Stimulated activated CD8-positive, alpha-beta memory T cell treated with anti-CD3 and anti-CD28 coated beads, Interleukin-7, amount 100 ng/mL, for 1 hour (primary cell): ENCODE results near the gene TNS3.
"Not testable (repeated sequence)": the region's sequence is repeated elsewhere in the genome, so short reads cannot be mapped to it uniquely, and the experiment has no call there.

ENCODE experiments used
- DNase-seq, 2 donors: peaks; one replicate each; pipeline ENCODE4 v3.0.0-alpha.2; 2020; ENCODE audit warnings: low read depth in 2 of 2

TNS3 gene

DNA sequence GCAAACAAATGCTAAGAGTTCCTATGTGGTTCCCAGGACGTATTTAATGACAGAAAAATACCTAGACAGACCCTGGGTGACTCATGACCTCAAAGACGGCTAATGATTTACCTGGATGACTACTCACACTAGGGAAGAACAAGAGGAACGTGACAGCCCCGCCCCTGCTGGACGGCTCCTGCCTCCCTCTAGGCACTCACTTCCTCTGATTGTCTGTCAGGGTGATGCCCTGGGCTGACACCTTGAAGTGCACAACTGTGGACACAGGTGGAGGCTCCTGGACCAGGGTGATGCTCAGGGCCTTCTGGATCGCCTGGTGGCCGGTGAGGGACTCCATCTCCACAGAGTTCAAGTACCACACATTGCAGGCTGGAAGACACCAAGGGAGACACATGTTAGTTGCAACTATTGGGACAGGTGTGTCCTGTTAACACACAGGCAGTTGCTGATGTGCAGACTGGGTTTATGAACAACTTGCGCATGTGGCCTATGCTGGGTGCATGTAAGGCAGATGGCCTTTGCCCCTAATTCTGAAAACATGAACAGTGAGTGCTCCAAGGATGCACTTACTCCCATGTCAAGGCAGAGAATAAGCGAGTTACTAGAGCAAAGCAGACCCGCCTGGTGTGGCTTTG is 298.3 kb downstream of the TNS3 start:
- no peak for DNase-seq

DNA sequence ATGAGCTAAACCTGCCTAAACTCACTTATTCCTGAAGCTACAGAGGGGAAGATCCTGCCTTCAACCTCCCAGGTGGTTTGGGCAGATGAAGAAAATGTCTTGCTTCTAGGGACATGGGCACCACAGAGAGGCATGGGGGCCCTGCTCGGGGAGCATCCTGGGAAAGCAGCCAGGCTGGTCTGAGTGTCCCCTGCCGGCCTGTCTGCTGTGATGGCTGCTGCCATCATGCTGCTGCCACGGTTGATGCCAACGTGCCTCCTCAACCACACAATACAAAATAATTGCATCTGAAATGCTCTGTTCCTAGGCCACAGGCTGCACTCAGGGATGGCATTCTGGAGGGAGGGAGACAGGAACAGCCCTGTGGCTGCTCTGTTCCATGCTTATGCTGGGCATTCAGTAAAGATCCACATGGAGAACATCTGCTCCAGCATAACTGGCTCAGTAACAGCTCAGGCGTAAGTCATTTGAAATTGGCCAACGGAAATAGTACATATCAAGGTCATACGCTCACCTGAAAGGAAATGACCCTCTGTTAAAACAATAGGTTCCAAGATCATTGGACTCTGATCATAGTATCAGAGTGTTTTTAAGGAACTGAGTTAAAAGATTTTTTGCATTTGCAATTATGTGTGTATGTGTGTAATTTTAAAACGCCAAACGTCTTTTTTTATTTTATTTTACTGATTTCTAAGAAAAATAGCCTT is 299.0 kb downstream of the TNS3 start:
- DNase-seq = no peak

DNA sequence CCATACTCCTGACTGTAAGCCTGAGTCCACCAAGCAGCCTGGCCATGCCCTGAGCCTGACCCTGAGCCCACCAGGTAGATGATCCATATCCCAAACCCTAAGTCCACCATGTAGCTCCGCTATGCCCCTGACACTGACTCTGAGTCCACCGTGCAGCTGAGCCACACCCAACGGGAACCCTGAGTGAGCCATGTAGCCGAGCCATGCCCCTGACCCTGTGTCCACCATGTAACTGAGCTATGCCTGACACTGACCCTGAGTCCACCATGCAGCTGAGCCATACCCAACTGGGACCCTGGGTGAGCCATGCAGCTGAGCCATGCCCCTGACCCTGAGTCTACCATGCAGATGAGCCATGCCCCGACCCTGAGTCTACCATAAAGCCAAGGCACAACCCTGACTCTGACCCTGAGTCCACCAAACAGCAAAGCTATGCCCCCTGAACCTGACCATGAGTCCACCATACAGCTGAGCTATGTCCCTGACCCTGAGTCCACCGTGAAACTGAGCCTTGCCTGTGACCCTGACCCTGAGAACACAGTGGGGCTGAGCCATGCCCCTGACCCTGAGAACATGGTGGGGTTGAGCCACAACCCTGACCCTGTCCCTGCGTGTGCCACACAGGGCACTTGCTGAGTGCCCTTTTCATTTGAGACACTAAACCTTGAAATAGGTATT is 299.8 kb downstream of the TNS3 start:
- DNase-seq = no peak

DNA sequence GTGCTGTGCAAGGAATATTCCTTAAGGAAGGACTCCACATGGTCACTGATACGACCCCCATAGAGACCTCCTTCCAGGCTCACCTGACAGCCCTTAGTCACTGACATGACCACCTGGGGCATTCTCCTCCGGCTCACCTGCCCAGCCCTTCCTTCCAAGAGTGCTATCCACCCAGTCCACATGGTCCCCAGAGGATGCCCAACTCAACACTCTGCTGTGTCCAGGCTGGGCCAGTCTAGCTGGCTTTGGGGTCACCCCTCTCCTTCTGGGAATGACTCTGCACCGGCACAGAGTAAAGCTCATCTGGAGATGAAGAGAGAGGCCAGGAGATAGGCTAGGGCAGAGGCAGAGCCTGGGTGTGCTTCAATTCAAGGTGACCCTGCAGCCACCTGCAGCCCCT is 300.8 kb downstream of the TNS3 start:
- DNase-seq = no peak

DNA sequence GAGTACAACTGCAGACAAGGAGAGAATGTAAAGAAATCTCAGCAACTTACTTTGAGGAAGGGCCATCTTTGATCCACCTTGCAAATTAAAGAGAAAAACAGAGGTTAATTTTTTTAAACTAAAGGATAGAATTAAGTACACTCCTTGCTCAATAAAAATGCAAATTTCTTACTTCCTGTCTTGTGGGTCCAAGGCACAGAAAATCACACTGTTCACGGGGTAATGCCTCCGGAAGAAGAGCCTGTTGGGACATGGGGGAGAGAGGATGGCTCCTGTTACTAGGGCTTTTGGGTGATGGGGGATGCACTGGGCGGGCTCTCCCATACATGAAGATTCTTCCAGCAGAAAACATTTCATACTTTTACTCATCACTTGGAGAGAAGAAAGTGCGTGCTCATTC is 301.8 kb downstream of the TNS3 start:
- DNase-seq = no peak

DNA sequence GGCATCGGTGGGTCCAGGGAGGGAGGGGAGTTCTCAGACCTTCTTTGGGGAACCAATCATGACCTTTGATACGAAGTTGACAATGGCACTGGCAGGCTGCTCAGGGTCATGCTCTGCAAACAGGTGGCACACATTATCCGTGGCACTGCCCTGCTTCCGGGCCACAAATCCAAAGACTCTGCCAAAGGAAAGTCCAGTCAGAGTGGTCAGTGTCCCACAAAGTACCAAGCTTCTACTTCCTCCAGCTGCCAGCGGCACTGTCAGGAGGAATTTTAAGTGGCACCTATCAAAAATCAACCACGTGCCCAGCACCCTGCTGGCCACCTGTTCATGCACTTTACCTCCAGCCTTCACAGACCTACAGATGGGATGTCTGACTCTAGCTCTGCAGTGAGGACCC is 303.9 kb downstream of the TNS3 start:
- no peak for DNase-seq

DNA sequence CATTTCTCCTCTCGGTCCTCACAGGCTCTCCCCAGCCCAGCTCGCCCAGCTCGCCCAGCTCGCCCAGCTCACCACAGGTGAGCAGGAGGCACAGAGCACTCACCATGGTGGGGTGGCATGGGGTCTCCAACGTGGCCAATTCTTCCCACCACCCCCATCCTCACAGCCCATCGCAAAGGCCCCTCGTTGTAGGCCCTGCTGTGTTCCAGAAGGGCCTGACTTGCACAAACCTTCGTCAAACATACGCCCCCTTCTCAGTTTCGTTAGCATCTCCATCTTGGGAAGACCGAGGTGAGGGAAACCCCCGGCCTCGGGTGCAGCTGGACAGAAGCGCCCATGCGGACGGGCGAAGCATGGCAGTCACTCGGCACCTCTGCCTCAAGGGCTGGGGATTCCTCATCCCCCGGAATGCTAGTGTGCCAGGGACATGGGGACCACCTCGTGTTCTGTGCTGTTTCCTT is 304.6 kb downstream of the TNS3 start:
- no peak for DNase-seq

DNA sequence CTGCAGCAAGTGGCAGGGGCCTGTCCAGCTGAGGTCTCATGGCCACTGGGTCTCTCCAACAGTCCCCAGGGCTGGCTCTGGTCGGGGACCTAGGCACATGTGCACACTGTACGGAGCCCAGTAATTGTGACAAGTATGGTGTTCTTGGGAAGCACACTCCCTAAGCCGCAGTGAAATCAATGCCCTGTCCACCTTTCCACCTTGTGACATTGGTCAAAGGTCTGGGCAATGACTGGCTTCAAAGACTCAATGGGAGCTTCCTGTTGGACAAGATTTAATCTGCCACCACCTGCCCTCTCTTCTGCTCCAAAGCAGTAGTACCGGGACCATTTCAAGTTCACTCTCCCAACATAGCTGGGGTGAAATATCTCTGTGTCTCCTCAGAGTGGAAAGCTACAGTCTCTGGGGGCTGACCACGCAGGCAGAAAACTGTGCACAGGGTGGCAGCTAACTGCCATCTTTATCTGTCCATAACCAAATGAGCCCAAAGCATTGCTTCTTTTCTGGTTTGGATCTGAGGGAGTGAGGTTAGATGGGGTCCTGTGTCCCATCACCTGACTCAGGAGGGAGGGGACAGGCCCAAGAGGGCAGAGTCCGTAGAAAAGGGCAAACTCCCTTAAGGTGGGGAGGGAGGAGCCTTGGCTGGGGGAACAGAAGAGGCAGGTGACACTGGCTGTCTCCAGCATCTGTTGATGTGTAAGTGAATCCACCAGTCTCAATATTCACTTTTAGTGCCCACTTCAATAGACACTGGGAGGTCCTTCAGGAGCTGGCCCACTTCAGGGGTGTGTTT is 307.7 kb downstream of the TNS3 start:
- no peak for DNase-seq

DNA sequence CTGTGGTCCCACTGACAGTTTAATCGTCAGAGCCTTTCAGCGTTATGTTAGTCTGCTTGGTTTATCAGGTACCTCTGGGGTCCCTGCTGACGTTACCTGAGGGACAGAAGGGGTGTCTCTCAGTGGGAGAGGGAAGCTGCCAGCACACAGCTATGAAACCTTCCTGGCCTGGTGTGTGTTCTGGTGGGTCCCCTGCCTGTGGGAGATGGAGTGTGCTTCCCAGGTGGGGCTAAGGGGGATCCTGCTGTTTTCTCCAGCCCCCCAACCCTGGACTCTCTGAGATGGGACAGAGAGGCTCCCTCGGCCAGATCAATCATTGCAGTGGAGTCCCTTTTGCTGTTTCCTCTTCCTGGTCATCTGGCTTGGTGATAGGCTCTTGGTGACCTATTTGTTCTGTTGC is 308.8 kb downstream of the TNS3 start:
- no peak for DNase-seq

DNA sequence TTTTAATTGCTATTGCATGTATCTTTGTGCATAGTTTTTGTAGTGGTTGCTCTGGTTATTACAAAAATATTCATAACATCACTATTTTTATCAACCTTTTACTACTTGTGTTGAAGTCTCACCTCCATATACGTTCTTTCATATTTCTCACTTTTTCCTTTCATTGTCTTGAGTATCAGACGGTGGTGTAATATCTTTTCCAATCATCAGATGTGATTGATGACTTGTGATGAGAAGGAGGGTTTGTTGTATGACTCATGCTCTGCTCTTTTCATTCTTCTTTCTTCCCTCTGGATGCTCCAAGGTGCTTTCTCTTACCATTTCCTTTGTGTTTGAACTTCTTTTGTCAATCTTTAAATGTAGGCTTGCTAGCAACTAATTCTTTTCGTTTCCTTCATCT is 310.2 kb downstream of the TNS3 start:
- DNase-seq = no peak

DNA sequence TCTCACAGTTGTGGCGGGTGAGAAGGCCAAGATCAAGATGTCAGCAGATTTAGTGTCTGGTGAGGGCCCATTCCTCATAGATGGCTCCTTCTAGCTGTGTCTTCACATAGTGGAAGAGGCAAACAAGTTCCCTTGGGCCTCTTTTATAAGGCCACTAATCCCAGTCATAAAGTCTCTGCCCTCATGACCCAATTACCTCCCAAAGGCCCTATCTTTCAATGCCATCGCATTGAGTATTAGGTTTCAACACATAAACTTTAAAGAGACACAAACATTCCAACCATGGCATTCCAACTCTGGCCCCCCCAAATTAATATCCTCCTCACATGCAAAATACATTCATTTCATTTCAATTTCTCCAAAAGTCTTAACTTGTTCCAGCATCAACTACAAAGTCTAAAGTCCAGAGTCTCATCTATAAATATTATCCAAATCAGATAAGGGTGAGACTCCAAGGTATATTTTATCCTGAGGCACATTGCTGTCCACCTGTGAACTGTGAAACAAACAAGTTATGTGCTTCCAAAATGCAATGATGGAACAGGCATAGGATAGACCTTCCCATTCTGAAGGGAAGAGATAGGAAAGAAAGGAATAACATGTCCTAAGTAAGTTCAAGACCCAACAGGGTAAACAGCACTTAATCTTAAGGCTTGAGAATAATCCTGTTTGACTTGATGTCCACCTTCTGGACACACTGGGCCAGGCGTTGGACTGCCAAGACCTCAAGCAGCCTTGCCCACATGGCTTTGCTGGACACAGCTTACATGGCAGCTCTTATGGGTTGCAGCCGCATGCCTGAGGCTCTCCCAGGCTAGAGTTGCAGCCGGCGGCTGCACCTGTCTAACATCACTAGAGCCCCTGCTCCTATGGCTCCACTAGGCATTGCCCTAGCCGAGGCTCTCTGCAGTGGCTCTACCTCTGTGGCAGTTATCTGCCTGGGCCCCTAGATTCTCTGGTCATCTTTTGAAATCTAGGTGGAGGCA is 312.8 kb downstream of the TNS3 start:
- no peak for DNase-seq

DNA sequence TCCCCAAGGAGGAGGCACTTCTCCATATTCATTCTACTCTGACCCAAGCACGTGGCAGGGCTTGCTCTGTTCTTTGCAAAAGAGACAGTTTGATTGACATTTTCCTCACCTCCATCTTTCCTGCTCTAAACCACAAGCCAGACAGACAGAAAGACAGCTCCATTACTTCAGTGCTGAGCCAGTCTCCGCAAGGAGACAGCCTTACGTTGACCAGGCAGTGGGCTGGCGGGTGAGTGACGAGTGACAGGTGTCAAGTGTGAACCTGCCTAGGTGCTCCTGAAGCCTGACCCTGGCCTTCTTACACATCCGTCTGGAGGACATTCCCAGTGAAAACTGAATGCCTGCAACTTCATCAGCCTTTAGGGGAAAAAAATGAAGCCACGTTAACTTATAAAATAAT is 314.6 kb downstream of the TNS3 start:
- DNase-seq = no peak

DNA sequence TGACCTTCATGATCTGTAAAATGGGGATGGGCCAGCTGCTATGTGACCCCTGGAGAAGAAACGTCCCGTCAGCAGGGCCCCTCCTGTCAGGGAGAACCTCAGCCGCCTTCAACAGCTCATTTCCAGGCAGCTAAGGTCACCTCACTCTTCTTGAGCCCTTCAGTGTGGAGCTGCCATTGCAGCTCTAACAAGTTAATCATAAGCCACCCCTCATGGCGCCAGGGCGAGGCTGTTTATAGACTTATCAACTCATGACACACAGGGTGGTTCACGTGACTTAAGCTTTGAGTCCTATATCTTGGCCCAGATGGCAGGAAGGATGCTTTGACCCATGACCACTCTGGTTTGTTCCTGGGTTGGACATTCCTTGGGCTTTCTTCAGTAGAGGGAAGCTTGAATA is 315.1 kb downstream of the TNS3 start:
- no peak for DNase-seq

DNA sequence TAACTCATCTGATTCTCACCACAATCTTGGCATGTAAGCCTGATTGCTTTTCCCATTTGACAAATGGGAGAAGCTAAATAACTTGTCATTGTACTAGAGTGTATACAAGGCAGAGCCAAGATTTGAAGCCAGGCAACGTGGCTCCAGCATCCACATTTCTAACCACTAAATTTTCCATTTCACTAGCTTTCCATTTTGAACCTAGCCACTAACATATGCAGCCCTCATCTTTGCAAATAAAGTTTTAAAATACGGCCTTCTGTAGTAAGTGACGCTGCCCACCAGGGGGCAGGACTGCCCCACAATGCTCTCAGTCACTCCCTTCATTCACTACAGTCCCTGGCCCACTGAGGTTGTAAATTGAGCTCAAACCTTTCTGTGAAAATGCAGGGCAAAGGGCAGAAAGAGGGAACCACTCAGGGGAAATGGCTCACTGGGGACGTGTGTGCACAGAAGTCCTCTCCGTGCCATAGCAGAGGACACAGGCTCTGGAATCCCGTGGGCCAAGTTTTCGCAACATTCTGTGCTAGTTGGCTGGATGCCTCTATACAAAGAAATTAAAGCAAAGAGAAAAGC is 315.7 kb downstream of the TNS3 start:
- DNase-seq = no peak

DNA sequence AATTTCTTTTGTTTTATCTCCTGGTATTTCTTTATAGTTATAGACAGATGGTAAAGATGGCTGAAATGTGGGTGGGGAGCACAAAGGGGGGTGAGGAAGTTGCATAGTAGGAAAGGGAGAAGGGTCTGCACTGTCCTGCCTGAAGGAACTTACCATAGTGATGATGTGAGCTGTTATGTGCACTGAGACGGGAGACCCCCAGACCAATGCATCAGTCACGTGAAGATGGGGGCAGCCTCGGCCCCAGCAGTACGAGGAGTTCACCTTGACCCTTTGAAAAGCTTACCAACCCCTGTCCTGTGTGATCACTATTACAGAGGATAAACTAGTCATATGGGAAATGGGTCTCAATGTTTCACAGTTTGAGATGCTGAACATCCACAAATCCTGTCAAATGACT is 316.3 kb downstream of the TNS3 start:
- DNase-seq = no peak

DNA sequence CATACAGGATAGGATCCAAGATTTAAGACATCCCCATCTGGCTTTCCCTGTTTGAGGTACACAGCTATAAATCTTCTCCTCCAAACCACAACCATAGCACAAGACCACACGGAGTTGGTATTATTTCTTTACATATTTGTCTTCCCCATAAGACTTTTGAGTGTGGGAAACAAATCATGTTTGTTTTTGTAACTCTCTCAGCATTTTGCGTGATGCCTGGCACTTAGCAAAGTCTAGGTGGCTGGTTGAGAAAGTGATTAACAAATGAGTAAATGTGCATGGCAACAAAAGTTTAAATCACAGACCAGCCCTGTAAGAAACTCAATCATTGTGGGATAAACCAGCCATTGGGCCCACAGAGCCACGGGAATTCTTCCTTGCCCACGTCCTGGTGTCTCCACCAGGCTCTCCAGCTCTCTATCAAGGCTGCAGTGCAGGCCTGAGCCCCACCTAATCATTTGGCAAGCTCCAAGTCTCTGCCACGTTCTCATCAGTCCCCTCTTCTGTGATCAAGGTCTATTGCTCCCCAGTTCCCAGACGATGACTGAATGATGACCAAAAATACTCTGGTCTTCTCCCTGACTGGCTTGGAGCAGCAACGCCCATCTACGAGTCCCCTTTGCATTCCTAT is 317.8 kb downstream of the TNS3 start:
- no peak for DNase-seq

DNA sequence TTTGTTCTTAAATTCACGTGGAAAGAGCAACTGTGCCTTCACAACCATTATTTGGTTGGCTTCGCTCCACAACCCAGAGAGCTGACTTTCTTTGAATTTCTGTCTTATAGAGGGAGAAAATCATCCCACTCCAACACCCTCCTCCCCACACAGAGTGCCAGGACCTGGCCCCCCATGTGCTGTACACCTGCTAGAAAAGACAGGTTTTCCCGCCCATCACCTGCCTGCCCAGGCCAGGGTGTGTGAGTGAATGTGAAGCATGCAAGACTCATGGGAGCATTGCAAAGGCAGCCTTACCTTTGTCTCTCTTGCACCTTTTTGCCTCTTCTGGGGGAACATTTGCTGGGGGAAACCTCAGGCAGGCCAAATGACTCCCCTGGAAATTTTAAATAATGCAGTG is 319.0 kb downstream of the TNS3 start:
- no peak for DNase-seq

DNA sequence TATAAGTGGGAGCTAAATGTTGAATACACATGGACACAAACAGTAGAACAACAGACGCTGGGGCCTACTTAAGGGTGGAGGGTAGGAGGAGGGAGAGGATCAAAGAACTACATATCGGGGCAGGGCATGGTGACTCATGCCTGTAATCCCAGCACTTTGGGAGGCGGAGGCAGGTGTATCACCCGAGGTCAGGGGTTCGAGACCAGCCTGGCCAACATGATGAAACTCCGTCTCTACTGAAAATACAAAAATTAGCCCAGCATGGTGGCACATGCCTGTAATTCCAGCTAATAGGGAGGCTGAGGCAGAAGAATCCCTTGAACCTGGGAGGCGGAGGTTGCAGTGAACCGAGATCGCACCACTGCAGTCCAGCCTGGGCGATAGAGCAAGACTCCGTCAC is 319.8 kb downstream of the TNS3 start:
- DNase-seq = not testable (repeated sequence)

DNA sequence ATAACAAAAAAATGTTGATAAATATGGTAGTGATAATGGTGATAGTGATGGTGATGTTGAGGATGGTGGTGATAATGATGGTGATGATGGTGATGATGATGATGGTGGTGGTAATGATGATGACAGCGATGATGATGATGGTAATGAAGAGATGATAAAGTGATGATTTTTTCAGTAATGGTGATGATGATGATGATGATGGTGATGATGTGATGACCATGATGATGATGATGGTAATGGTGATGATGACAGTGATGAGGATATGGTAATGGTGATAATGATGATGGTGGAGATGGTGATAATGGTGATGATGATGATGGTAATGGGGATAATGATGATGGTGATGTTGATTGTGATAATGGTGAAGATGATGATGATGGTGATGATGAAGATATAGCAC is 321.6 kb downstream of the TNS3 start:
- no peak for DNase-seq

DNA sequence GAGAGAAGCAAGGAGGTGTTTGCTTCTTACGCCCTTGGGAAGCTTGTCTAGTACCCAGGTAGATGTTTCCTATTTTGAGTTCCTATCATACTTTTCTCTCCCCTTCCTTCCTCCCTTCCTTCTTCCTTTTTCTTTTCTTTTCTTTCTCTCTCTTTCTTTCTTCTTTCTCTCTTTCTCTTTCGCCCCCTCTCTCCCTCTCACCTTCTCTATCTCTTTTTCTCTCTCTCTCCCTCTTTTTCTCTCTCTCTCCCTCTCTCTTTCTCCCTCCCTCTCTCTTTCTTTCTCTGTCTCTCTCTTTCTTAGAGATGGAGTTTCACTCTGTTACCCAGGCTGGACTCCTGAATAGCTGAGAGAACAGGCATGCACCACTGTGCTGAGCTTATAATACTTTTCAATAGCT is 322.2 kb downstream of the TNS3 start:
- no peak for DNase-seq
